Activated CD4-positive, alpha-beta T cell treated with anti-CD3 and anti-CD28 coated beads for 48 hours (primary cell): ENCODE data around the gene APRT.
A peak's percentile ranks its signal among the peaks of the same experiment; 100 is the strongest.
"Not testable (repeated sequence)": the region's sequence is repeated elsewhere in the genome, so short reads cannot be mapped to it uniquely, and the experiment has no call there.

ENCODE experiments used
- DNase-seq: peaks from one replicate; pipeline ENCODE4 v3.0.0-alpha.2; 2020

APRT gene

GRCh38 chr16:88806491-88807111, 5.1 kb downstream of the APRT start:
- DNase-seq, result no peak

GRCh38 chr16:88805887-88806393, 5.8 kb downstream of the APRT start:
- DNase-seq, result no peak

GRCh38 chr16:88805340-88805715, 6.4 kb downstream of the APRT start:
- DNase-seq, result no peak

GRCh38 chr16:88804552-88805339, 7.0 kb downstream of the APRT start:
- DNase-seq, result peak; percentile 71

GRCh38 chr16:88804173-88804551, 7.6 kb downstream of the APRT start:
- DNase-seq, result peak; percentile 26

GRCh38 chr16:88803264-88803987, 8.3 kb downstream of the APRT start, which contains the start of gene CDT1:
Gene CDT1, plus strand, starts transcription at chr16:88803789. Its CDS starts 43 bp downstream, at chr16:88803832.
- DNase-seq, result peak; percentile 88

- DNase-seq, result no peak
These were observed 11.5 kb downstream of the APRT start for GRCh38 chr16:88800277-88800592.

- DNase-seq, result peak; percentile 46
These were observed 12.0 kb downstream of the APRT start for GRCh38 chr16:88799569-88800276.

GRCh38 chr16:88798772-88799455, 12.8 kb downstream of the APRT start:
- no peak for DNase-seq

GRCh38 chr16:88798073-88798472, 13.7 kb downstream of the APRT start:
- DNase-seq, result no peak

- no peak for DNase-seq
These were observed 15.4 kb downstream of the APRT start for GRCh38 chr16:88796278-88796677.

GRCh38 chr16:88793251-88793954, 18.3 kb downstream of the APRT start:
- no peak for DNase-seq

- DNase-seq, result no peak
These were observed 19.0 kb downstream of the APRT start for GRCh38 chr16:88792668-88793250.

- no peak for DNase-seq
These were observed 19.6 kb downstream of the APRT start for GRCh38 chr16:88792078-88792550.

- DNase-seq, result peak; percentile 73
These were observed 21.2 kb downstream of the APRT start for GRCh38 chr16:88790312-88791211.

- DNase-seq, result no peak
These were observed 22.1 kb downstream of the APRT start for GRCh38 chr16:88789594-88789993.

GRCh38 chr16:88788749-88789148, 23.0 kb downstream of the APRT start:
- DNase-seq, result not testable (repeated sequence)

GRCh38 chr16:88787579-88788314, 24.0 kb downstream of the APRT start:
- DNase-seq, result no peak
